SK-N-MC (cell line): ENCODE results near the gene SP4.

Experiments used
- EZH2 ChIP-seq: fragments of 200-600 bp; sonication (generic); IDR thresholded peaks from one replicate; pipeline ENCODE4 v1.6.1; 2017; ENCODE audit warnings: antibody characterized with exemption
- POLR2AphosphoS5 ChIP-seq: IDR thresholded peaks from 2 replicates; pipeline ENCODE4 v1.6.1; 2012; ENCODE audit warnings: mild to moderate bottlenecking, low read depth, low read length, borderline replicate concordance

DNA sequence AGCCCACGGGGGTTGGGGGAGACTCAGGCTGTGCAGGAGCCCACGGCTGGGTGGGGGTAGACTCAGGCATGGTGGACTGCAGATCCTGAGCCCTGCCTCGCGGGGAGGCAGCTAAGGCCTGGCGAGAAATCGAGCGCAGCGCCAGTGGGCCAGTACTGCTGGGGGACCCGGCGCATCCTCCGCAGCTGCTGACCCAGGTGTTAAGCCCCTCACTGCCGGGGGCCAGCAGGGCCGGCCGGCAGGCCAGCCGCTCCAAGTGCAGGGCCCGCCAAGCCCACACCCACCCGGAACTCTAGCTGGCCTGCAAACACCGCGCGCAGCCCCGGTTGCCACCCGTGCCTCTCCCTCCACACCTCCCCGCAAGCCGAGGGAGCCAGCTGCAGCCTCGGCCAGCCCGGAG, 33.4 kb downstream of the SP4 start:
- TF ChIP-seq EZH2: no peak
- no peak for TF ChIP-seq POLR2AphosphoS5
